Measurements from ENCODE around the gene POP5. TPM values are rescaled to one million over a fixed set of nuclear protein-coding genes. Genes with fewer than 3 reads are reported as not detected.

The POP5 gene
- total RNA-seq, 1 experiment from 2014 or later = 64.0 TPM

- H3K4me3 Mint-ChIP-seq = no peak overlapping the region; a peak in 1 of 5 replicates
- Histone ChIP-seq H2BK12ac (ENCODE audit: insufficient read length, low read depth, low read length) (no peak overlapping the region), H3K27ac (ENCODE audit: insufficient read length, low read depth, low read length) (no peak overlapping the region), H3K4me2 (ENCODE audit: insufficient read depth, insufficient read length, low read length) (no peak overlapping the region), H3K23ac (ENCODE audit: insufficient read length, low read depth, low read length) (no peak overlapping the region), H3K23me2 (ENCODE audit: insufficient read length, low read depth, low read length, poor library complexity, severe bottlenecking) (no peaks in the 10 kb centered on the region), H3K9ac (ENCODE audit: extremely low read depth, insufficient read length, low read length) (no peak overlapping the region), H3K9me3 (ENCODE audit: control insufficient read depth, low read depth, low read length) (no peaks in the 10 kb centered on the region), H4K20me1 (ENCODE audit: control insufficient read depth, insufficient read depth, insufficient read length) (no peaks in the 10 kb centered on the region), H4K5ac (ENCODE audit: insufficient read length, low read depth, low read length) (no peak overlapping the region), H3K4ac (ENCODE audit: low read depth, low read length) (no peak overlapping the region), H3K4me1 (ENCODE audit: insufficient read depth, low read length) (no peaks in the 10 kb centered on the region), H2BK15ac (ENCODE audit: low read depth, low read length) (no peak overlapping the region), H4K8ac (replicated peaks; ENCODE audit: insufficient read length, low read depth, low read length) (no peak overlapping the region), H3K18ac (ENCODE audit: insufficient read length, low read depth, low read length) (no peak overlapping the region), H2AK5ac (ENCODE audit: insufficient read length, low read length) (no peak overlapping the region), H3K79me1 (ENCODE audit: insufficient read depth, low read depth, low read length, poor library complexity, severe bottlenecking) (no peaks in the 10 kb centered on the region), H3T11ph (ENCODE audit: low read length) (no peak overlapping the region), H3K27me3 (ENCODE audit: insufficient read depth, low read length) (no peaks in the 10 kb centered on the region), H2AFZ (ENCODE audit: low read length) (no peak overlapping the region), H2BK5ac (ENCODE audit: insufficient read length, low read length) (no peak overlapping the region), H3K79me2 (ENCODE audit: insufficient read depth, low read length) (no peaks in the 10 kb centered on the region), H2BK20ac (ENCODE audit: low read depth, low read length, poor library complexity, severe bottlenecking) (no peak overlapping the region), H3K56ac (ENCODE audit: insufficient read length, low read depth, low read length) (no peak overlapping the region), H3K14ac (ENCODE audit: insufficient read depth, low read length) (no peak overlapping the region), H2BK120ac (ENCODE audit: low read depth, low read length, poor library complexity, severe bottlenecking) (no peak overlapping the region), H4K91ac (ENCODE audit: insufficient read length, low read depth, low read length) (no peak overlapping the region)
- WGBS (ENCODE audit: extremely low coverage, insufficient read length, low lambda C conversion rate) = no CpG with 5 or more reads among the region's 4 CpGs
- no peaks in the 10 kb centered on the region for H3K36me3 Mint-ChIP-seq (ENCODE audit: insufficient read depth in 1 of 3, low read depth in 3 of 3)
- no peak overlapping the region for H3K27ac Mint-ChIP-seq
- DNase-seq = peak; percentile 82
- H3K4me1 Mint-ChIP-seq = peaks cover 6 to 7% of the 10 kb centered on the region in 2 experiments
- peak; percentile 55; the same call in 2 of the 3 replicates for TF ChIP-seq CTCF (conservative IDR thresholded peaks at IDR 0.05)
- no peaks in the 10 kb centered on the region for H3K27me3 Mint-ChIP-seq (ENCODE audit: low read depth)
- H3K9me3 Mint-ChIP-seq = no peaks in the 10 kb centered on the region
Observed at GRCh38 chr12:120628919-120629318, 47.7 kb upstream of the POP5 start.

All from H9 (cell line).